Skin of body (tissue), 2 donors: ENCODE data around the gene PALM2AKAP2. TPM values are rescaled to one million over a fixed set of nuclear protein-coding genes. Genes with fewer than 3 reads are reported as not detected.

Experiments
- DNase-seq: peaks from one replicate; lab custom pipeline; 2025; lab: John Stamatoyannopoulos, UW
- total RNA-seq: library from RNA; depleted of rRNA; stranded (reverse); fragments of >200 nt; gene quantifications from one replicate; pipeline ENCODE4 v1.2.3, GENCODE V29; 2014

PALM2AKAP2 gene
- total RNA-seq: 22.3 TPM

DNA sequence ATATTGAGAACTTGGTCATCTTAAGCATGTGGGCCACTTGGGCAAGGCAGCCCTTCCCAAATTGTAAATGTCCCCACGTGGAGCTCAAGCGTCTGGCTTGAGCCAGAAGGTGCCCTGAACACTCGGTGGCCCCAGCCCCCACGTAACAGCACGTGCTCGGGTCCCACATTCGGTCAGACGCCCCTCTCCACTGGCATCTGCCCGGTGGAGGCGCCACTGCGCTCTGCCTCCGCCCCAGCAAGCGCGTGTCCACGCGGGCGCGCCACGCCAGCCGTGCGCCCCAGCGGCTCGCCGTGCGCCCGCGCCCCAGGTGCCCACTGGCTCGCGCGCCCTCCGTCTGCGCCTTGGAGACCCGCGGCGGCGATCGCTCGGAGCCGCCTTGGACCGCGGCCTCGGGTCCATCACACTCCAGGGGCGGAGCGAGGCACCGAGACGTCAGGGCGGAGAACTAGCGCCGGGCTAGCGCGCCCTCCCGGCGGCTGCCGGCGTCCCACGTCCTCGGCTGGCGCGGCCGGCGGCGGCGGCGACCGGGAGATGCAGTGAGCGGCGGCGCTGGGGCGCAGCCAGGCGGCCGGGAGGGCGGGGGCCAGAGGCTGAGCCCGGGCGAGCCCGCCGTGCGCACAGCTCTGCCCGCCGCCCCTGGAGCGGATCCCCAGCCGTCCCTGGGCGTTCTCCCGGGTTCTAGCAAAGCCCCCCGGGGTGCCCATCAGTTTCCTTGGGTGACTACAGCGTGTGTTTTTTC, at the start of gene PALM2AKAP2:
PALM2AKAP2 (plus strand) TSS at position 488 of the 742 bp plus-strand sequence. CDS start 291 bp downstream, outside the sequence.
- no peak for DNase-seq

DNA sequence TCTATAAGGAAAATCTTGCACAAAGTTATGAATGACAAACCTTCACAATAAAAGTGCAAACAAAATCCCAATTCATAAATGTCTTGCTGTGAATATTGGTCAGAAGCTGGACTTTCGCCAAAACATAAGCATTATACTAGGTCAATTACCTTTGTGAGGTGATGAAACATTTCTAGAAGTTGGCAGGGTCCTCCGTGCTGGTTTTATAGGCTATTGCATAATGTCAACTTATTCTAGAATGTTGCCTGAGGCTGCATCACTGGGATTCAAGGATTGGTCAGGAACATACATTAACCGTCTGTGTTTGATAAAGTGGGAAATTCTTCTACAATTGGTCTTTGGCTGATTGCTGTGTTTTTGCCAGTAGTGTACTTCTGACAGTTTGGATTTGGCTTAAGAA, 49.8 kb upstream of the PALM2AKAP2 start:
- DNase-seq: no peak

DNA sequence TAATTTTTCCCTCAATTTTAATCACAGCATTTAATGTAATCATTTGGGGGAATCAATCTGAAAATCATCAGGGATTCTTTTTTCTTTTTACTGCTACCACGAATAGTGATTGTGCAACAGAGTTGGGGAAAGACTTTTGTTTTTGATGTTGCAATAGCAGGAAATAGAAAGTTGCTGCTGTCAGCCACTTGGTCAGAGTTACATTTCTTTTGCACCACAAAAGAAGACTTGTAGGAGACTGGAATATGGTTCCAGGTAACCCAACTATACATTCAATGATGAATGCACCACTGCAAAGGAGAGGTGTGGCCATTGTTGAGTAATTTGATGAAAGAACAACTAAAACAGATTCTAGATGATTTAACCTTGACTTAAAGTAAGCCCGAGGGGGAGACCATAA, 46.3 kb upstream of the PALM2AKAP2 start:
- peak; percentile 8 for DNase-seq

- DNase-seq: no peak
These were observed 45.2 kb upstream of the PALM2AKAP2 start for GRCh38 chr9:109734814-109735213.

- peak; percentile 11 for DNase-seq
These were observed 44.2 kb upstream of the PALM2AKAP2 start for GRCh38 chr9:109735801-109736200.

- DNase-seq: no peak
These were observed 42.7 kb upstream of the PALM2AKAP2 start for GRCh38 chr9:109737295-109737694.

GRCh38 chr9:109739760-109740159, 40.2 kb upstream of the PALM2AKAP2 start:
- no peak for DNase-seq

DNA sequence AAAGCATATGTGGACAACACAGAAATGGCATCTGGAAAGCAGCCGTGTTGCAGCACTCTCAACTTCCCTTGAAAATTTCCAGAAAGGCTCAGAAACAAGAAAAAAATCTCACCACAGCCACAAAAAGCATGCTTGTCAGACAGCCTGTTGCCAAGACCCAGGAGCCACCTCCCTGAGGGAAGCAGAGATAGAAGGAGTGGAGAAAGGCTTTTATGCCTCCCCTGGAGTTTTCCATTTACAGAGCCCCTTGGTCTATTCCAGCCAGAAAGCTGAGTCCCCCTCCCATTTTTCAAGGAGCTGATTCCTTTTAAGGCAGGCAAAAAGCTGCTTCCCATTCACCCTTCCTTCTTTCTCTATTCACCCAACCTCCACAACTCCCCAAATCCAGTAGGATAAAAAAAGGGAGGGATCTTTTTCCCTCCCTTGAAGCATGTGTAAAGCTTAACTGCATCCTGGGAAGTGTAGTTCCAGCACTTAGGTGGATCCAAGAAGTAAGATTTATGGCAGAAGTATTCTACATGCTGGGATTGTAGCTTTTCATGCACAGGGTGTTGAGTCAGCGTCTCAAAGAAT, 37.1 kb upstream of the PALM2AKAP2 start:
- DNase-seq: peak; percentile 94

GRCh38 chr9:109743696-109744095, 36.3 kb upstream of the PALM2AKAP2 start:
- no peak for DNase-seq

GRCh38 chr9:109745335-109746283, 34.4 kb upstream of the PALM2AKAP2 start:
- peak; percentile 55 for DNase-seq

DNA sequence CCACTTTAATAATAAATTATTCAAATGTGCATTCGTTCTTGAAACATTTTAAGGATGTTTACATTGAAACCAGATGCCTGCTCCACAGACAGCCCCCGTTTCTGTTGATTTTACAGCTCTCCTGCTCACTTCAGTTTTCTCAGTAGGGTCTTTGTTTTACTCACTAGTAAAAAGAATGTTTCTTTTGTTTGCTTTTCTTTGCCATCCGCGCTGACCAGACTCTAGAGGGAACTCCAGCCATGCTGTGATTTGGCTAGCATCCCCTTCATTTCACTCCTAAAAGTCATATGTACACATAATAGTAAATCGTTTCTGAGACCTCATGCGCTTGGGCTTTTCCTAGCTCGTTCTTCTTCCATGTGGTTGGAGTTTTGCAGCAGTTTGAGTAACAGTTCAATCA, 28.7 kb upstream of the PALM2AKAP2 start:
- DNase-seq: peak; percentile 86

- DNase-seq: no peak
These were observed 26.7 kb upstream of the PALM2AKAP2 start for GRCh38 chr9:109753308-109753707.

- no peak for DNase-seq
These were observed 25.0 kb upstream of the PALM2AKAP2 start for GRCh38 chr9:109755040-109755439.

GRCh38 chr9:109759589-109759988, 20.4 kb upstream of the PALM2AKAP2 start:
- no peak for DNase-seq

DNA sequence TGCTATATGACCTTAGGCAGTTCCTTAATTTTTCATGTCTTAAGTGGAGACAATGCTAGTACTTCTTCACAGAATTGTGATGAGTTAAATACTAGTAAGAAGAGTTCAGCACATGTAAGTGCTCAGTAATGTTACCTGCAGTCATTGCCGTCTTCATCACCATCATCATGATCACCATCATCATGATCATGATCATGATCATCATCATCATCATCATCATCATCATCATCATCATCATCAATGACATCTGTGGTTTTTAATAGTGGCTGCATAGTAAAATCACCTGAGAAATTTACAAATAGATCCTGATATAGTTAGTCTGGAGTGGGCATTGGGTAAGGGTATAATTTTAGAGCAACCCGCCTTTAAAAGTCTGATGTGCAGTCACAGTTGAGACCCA, 14.7 kb upstream of the PALM2AKAP2 start:
- no peak for DNase-seq

DNA sequence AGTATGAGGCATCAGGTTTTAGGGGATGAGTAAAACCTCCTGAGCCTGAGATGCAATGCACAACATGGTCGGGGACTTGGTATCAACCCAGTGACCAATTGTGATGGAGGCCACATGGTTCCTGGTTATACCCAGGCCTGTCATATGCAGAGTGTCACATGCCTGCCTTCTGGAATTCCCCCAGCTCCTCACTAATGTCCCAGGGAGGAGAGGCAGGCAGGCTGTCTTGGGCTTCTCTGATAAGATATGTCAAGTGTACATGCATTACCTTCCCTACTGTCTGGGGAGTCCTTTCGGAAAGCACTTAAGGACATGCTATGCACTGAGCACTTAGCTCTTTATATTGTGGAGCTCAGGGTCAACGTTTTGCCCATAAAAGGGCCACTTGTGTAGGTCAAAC, 14.2 kb upstream of the PALM2AKAP2 start:
- DNase-seq: no peak

DNA sequence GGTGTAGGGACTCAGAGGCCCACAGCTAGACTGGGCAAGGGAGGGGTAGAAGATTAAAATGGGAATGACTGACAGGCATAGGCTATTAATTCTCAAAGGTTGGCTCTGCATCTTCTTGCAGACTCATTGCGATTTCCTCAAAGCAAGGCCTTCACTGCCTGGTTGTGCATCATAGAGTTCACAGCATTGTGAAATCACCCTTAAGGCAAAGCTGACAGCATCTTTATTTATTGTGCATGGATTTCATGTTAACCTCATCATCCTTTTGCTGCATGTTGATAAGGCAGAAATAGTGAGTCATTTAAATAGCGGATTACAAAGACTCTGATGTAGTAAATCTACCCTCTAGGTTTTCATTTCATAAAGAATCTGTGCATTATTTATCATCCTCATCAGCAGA, 13.6 kb upstream of the PALM2AKAP2 start:
- no peak for DNase-seq

DNA sequence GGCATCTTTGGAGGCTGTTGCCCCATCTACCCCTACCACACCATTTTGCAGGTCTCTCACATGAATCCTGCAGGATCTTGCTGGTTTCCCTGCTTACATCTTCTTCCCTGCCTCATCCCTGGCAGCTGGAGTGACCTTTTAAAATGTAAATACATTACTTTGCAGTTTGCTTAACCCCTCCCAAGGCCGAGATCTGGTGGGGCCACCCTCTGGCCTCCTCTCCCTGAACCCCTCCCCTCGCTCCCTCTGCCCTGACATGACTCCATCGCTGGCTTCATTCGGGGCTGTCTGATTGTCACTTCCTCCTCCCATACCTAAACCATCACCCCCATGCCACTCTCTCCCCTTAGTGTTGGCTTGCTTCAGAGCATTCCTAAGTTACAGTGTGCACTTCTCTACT, 12.6 kb upstream of the PALM2AKAP2 start:
- DNase-seq: no peak

DNA sequence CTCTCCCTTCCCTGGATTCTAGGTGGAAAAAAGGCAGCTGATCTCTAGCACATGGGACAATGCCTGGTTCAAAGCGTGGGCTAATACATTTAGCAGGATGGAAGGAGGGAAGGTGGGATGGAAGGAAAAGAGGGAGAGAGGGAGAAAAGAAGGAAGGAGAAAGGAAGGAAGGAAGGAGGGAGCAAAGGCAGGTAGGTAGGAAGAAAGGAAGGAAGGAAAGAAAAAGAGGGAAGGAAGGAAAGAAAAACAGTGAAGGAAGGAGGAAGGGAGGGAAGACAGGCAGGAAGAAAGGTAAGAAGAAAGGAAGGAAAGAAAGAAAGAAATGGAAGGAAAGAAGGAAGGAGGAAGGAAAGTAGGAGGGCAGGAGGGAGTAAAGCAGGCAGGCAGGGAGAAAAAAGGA, 12.2 kb upstream of the PALM2AKAP2 start:
- no peak for DNase-seq

DNA sequence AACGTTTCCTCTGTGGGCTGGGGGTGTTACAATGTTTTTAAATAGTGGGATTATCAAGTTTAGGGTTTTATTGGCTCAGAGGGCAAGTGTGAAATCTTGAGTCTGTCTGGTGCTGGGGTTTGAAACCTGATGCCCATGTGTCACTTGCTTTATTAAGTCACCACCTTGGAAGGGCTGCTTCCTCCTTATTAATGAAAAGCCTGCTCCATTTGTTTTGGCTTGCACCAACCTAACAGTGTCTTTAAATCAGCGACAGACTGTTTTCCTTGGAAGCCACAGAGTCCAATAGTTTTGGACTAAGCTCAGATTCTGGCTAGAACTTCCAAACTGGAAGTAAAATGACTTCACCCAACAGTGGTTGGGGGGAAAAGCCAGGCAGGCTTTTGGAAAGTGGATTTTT, 10.7 kb upstream of the PALM2AKAP2 start:
- DNase-seq: no peak

DNA sequence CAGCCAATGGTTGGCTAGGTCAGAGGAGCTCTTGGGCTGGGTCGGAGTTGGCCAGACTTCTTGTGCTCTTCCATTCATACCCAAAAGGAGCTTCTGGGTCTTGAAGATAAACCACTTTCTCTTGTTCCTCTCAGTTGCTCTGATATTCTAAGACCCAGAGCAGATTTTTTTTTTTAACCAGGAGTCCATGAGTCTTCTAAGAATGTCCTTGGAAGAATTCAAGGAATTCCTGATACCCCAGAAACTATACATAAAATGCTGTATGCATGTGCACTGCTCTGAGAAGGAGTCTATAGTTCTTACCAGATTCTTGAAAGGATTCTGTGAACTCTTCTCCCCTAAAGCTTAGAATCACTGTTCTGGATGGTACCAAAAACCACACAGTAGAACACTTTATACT, 9.9 kb upstream of the PALM2AKAP2 start:
- no peak for DNase-seq

- peak; percentile 43 for DNase-seq
These were observed 8.9 kb upstream of the PALM2AKAP2 start for GRCh38 chr9:109771087-109771486.
